NCI-H2081 treated with DMSO at 0.1 percent for 48 hours (cell line): ENCODE results near the gene CAMK1D.
A peak's percentile ranks its signal among the peaks of the same experiment; 100 is the strongest.
"Not testable (repeated sequence)": the region's sequence is repeated elsewhere in the genome, so short reads cannot be mapped to it uniquely, and the experiment has no call there.

Experiments
- DNase-seq: peaks from one replicate; lab custom pipeline; 2025; lab: John Stamatoyannopoulos, UW

CAMK1D gene

GRCh38 chr10:12701696-12702095, 352.3 kb downstream of the CAMK1D start:
- DNase-seq = no peak

- DNase-seq = no peak
Measured at GRCh38 chr10:12702215-12702770, 352.9 kb downstream of the CAMK1D start.

GRCh38 chr10:12703126-12703525, 353.8 kb downstream of the CAMK1D start:
- DNase-seq = no peak

- no peak for DNase-seq
Measured at GRCh38 chr10:12703813-12704212, 354.5 kb downstream of the CAMK1D start.

- no peak for DNase-seq
Measured at GRCh38 chr10:12704488-12704887, 355.1 kb downstream of the CAMK1D start.

GRCh38 chr10:12705943-12706342, 356.6 kb downstream of the CAMK1D start:
- DNase-seq = no peak

- DNase-seq = no peak
Measured at GRCh38 chr10:12707461-12708185, 358.3 kb downstream of the CAMK1D start.

GRCh38 chr10:12709000-12709401, 359.7 kb downstream of the CAMK1D start:
- no peak for DNase-seq

- DNase-seq = no peak
Measured at GRCh38 chr10:12709521-12709963, 360.2 kb downstream of the CAMK1D start.

- no peak for DNase-seq
Measured at GRCh38 chr10:12710157-12710556, 360.8 kb downstream of the CAMK1D start.

GRCh38 chr10:12710594-12711349, 361.4 kb downstream of the CAMK1D start:
- DNase-seq = peak; percentile 27

GRCh38 chr10:12711350-12711708, 362.0 kb downstream of the CAMK1D start:
- no peak for DNase-seq

- no peak for DNase-seq
Measured at GRCh38 chr10:12712293-12712983, 363.1 kb downstream of the CAMK1D start.

GRCh38 chr10:12712984-12713316, 363.6 kb downstream of the CAMK1D start:
- not testable (repeated sequence) for DNase-seq

GRCh38 chr10:12716042-12716441, 366.7 kb downstream of the CAMK1D start:
- DNase-seq = no peak

- DNase-seq = no peak
Measured at GRCh38 chr10:12717981-12718707, 368.8 kb downstream of the CAMK1D start.

GRCh38 chr10:12719365-12719764, 370.0 kb downstream of the CAMK1D start:
- DNase-seq = no peak

GRCh38 chr10:12720217-12720981, 371.1 kb downstream of the CAMK1D start:
- no peak for DNase-seq

- no peak for DNase-seq
Measured at GRCh38 chr10:12721334-12721733, 372.0 kb downstream of the CAMK1D start.

GRCh38 chr10:12723220-12723619, 373.9 kb downstream of the CAMK1D start:
- DNase-seq = no peak
